IMR-90 (cell line): ENCODE measurements around the gene ZCCHC3.

Experiments
- POLR2A ChIP-seq: IDR thresholded peaks from 2 replicates; pipeline ENCODE4 v1.6.1; 2012; ENCODE audit warnings: mild to moderate bottlenecking, low read depth, low read length
- TF ChIP-seq, protein P1 (sequence below): conservative IDR thresholded peaks from 2 replicates; pipeline ENCODE4 v1.5.1; 2012; ENCODE audit warnings: mild to moderate bottlenecking, low read depth, low read length, improper control_type of control experiment

DNA sequence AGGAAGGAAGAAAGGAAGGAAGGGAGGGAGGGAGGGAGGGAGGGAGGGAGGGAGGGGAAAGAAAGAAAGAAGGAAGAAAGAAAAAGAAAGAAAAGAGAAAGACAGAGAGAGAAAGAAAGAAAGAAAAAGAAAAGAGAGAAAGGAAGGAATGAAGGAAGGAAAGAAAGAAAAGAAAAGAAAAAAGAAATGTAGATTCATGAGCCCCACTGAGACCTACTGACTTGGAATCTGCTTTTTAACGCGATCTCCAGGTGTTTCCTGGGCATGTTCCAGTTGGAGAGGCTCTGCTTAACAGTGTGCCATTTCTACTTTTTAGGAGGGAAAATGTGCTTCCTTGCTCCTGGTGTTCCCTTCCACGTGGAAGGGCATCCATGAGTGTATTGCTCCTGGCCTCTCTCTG lies 23.5 kb upstream of the ZCCHC3 start:
- TF ChIP-seq POLR2A, result no peak
- TF ChIP-seq, protein P1, sequence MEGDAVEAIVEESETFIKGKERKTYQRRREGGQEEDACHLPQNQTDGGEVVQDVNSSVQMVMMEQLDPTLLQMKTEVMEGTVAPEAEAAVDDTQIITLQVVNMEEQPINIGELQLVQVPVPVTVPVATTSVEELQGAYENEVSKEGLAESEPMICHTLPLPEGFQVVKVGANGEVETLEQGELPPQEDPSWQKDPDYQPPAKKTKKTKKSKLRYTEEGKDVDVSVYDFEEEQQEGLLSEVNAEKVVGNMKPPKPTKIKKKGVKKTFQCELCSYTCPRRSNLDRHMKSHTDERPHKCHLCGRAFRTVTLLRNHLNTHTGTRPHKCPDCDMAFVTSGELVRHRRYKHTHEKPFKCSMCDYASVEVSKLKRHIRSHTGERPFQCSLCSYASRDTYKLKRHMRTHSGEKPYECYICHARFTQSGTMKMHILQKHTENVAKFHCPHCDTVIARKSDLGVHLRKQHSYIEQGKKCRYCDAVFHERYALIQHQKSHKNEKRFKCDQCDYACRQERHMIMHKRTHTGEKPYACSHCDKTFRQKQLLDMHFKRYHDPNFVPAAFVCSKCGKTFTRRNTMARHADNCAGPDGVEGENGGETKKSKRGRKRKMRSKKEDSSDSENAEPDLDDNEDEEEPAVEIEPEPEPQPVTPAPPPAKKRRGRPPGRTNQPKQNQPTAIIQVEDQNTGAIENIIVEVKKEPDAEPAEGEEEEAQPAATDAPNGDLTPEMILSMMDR, result no peak
